ELR (cell line): ENCODE data around the gene PAQR7.

Experiments
- DNase-seq: peaks from one replicate; pipeline ENCODE4 v3.0.0-alpha.2; 2015; ENCODE audit warnings: low read depth

The PAQR7 gene

DNA sequence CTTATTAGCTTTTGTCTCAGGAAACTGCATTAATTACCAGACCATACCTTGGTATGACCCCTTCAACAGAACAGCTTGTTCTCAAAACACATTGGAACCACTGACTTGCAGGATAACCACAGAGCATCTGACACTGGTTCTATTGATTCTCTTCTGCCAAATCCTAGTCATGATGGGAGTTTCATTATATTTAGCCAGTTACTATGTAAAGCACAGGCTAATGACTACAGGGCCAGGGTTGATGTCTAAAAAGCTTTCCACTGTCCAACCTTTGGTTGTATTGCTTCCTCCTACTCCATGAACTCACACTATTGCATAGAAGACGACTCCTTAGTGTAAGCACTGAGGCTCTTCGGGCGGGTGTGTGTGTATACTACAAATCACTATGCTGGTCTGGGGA lies 27.0 kb upstream of the PAQR7 start:
- DNase-seq, result no peak

DNA sequence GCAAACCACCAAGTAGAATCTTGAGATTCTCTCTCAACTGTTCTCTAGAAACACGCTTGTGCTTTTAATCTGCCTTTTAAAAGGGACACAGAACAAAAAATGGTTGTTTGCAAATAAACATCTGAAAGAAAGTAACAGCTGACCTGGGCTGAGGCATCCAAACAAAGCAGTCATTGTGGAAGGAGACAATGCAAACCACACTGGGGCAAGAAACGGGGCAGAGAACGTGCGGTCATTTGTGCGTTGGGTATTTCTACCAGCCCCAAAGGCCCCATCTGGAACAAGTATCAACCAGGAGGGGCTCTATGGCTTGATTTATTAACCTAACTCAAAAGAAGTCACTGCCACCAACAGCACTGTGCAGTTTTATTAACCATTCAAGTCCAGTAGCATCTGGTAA lies 24.7 kb upstream of the PAQR7 start:
- DNase-seq, result no peak

DNA sequence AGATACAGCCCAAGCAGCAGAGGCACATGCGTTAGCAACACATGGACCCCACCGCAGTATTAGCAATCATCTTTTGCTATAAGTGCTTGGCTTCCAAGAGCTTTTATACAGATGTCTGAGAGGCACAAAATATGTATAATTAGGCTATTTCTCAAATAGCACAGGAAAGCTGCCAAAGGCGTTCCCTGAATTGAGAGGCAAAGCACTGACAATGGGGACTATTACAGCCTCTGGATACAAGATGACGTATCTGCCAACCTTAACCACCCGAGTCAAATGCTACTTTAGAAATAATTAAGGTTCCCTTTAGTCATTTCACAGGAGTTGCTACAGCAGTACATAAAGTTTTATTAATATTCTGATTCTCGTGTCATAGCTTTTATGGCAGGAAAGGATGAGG lies 24.3 kb upstream of the PAQR7 start:
- DNase-seq, result no peak

DNA sequence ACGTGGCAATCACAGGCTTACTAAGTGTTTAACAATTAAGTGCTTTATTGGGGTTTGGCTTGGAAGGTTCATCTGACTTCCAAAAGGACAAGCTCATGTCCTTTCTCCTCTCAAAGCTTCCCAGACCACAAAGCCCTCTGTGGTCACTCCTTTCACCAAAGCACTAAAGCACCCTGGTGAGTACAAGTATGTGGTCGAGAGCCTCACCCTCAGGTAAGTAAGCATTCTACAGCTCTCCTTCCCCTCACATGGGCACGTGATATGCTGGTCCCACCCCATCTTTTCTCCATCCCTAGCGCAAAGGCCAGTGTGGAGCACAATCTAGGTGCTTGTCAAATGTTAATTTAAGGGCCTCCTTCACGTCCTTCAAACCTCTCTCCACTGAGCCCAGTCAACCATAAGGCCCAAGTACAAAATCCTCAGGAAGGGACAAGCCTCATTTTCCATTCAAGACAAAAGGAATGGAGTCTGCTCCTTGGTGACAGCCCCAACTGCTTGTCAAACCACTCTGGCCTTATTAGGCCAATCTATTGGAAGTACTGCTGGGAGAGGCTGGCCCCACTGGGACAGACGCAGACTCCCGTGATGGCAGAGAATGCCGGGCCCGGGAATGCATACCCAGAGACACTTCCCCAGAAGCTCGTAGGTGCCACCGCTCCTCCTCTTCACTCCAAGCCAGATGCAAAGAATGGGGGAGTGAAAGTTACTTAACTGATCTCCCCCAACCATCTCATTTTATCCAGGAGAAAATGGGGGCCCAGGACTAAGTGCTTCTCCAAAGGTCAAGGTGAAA lies 22.9 kb upstream of the PAQR7 start:
- no peak for DNase-seq

DNA sequence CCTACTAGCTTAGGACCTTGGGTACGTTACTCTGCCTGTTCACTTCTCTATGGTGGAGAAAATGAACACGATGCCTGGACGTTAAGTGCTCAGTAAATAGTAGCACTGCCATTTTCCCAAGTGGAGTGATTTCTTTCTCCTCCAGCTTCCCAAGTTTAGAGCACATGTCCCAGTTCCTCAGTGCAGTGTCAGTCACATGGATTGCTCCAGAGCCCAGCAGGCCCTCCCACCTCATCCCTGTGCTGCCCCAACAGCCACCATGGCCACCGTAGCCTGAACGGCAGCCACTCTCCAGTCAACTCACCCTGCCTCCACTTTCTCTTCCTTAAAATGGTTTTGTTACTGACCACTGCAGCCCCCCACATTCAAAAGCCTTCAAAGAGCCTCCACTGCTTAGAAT lies 22.2 kb upstream of the PAQR7 start:
- no peak for DNase-seq

DNA sequence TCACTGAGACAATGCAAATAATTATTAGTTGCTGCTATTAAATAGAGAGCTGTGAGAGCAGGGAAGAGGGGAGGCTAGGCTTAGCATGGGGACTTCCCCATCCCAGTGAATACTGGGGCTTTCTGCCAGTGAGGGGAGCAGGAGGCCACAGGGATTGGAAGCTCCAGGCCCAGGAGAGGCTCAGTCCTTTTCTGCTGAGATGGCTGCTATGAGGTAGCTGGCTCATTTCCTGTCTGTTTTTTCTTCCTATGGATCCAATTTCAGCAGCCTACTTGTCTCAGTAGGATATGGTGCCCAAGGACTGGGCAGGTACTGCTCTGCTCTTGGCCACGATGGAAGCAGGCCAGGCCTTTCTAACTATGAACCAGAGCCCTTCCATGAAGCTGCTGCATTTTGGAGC lies 20.8 kb upstream of the PAQR7 start:
- peak; percentile 73 for DNase-seq

DNA sequence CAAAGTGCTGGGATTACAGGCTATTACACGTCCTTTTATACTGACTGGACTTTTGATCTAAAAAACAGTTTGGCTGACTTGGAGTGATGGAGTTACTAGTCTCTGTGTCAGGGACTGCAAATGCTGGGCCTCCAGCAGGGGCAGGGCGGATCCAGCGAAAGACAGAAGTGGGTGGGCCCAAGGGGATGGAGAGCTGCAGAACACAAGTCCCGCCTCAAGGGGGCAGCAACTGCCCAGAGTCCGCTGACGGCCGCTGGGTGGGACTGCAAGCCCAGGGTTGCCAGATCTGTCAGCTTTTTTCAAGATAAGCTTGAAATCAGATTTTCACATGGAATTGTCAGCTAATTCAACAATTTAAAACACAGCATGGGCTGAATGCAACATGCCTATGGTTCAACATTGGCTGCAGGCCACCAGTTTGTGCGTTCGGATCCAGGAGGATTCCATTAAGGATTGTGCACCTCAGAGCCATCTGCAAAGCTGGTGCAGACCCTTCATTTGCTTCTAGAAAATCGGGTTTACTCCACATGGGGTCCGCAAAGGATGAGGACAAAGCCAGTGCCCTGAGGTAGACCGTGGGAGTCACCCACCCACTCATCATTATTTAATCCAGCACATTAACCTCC lies 20.0 kb upstream of the PAQR7 start:
- DNase-seq, result peak; percentile 92

DNA sequence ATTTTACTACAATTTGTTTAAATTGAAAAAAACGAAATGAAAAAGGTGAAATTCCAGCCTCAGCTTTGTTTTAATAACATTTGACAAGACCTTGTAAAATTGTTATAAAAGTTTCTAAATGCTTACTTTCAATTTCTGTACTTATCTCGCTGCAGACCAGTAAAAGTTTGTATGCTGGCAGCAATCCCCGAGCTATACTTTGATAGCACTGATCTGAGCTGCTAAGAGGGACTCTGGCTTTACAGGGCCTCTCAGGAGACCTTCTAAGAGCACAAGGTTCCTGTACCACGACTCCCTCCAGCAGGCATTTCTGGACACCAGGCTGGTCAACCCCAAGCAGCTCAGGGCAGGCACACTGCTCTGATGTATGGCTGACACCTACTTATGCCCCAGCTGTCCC lies 17.6 kb upstream of the PAQR7 start:
- DNase-seq, result no peak

DNA sequence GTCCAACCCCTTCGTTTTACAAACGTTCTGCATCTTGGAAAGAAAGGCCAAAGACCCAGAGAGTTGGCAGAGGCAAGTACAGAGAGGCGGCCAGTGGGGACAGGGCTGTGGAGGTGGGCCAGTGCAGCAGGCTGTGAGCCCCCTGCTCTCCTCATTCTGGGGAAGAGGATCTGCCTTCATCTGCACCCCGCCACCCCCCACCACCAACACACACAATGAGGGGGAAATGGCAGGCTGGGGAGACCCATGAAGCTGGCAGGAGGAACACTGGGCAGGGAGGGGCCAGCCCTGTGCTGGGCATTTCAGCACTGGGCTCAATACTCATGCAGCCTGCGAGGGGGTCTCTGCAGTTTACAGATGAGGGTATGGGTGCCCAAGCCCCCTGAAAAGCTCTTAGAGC lies 16.1 kb upstream of the PAQR7 start:
- DNase-seq, result no peak

DNA sequence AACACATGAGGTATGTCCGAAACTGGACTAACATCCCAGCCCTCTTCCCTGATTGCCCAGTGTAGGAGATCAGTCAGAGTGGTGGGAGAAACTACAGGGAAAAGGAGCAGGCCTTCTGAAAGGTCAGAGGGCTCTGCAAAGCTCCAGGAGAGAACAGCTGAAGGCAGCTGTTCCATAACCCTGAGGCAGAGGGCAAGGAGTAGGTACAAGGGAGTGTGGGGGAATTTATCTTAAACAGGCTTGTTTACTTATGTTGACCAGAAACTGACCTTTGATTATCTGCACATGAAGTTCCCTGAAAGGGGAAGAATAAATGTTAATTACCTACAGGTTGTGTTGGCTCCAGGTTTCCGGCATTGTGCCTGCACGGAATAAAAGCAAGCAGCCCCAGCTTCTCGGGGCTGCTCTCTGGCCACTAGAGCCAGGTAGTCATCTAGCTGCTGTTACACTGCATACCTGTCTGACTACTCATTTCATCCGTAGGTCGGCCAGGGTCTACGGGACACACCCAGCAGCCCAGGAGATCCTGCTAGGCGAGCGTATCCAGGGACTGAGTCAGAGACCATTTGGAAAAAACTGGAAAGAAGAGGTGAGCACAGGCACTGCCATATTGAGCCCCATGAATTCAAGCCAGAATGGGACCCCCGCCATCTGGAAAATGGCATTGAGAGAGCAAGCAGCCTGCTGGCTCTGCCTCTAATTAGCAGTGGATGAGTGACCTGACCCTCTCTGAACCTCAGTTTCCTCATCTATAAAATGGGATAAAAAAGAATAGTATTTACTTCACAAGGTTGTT lies 14.9 kb upstream of the PAQR7 start:
- DNase-seq, result peak; percentile 89

DNA sequence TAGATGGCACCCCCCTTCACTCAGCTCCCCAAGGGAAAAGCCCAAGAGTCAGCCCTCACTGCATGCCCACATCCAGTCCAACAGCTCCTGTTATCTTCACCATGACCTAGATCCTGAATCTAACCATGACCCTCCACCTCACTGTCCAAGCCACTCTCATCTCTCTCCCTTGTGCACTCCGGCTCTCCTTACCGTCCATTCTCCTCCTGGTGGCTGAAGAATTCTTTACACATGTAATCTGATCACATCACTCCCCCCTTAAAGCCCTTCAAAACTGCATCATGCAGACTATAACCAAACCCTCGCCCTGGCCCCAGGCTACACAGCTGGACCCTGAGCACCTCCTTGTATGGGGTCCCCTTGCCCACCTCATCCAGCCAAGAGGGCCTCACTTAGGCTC lies 14.0 kb upstream of the PAQR7 start:
- DNase-seq, result peak; percentile 39

DNA sequence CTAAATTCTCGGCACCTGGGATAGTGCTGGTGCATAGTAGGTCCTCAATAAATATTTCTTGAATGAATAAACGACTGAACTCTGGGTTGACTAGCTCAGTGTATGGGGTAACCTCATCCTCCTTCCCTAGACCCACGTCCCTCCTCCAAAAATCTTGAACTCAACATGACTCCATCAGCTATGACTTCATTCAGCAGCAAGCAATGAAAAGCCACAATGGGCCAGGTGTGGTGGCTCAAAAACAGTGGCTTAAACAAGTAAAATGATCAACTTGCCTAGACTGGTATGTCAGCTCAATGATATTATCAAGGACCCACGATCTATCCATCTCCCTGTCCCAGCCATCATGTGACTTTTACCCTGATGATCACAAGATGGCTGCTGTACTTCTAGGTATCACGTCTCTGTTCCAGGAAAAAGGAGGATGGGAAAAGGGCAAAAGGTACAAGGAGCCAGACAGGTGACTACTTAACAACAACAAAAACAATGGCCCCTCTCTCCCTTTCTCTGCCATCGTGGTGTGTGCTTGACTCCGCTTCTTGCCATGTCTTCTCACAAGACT lies 13.0 kb upstream of the PAQR7 start:
- no peak for DNase-seq

DNA sequence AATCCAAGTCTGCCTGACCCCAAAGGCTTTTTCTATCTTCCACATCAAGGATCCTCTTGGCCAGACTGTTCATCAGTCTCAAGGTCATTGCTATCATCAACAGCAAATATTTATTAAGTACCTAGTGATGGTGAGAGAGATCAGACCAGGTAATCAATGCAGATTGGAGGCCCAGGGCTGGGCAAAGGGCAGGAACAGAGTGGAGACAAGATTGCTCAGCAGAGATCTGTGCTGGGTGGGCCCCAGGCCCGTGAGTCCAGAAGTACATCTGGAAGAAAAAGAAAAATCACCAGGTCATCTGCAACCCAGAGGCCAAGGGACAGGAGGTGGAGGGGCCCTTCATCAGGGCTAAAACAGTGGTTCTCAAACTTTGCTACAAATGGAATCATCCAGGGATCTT lies 10.1 kb upstream of the PAQR7 start:
- no peak for DNase-seq

DNA sequence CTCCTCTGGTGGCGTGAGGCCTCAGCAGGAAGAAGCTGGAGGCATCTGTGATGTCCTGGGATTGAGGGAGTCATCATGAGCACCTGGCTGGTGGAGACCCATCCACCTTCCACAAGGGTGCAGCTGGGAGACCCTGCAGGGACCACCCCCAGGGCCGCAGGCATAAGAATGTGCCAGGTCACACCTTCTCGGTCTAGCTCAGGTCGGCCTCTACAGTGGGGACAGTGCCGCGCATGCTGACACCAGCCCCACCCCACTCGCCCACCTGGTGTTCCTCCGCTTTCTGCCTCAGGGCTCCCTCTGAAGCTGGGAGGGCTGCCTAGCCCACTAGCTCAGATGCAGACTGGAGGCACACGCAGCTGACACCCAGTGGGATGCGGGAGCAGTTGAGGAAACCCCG lies 5.8 kb upstream of the PAQR7 start:
- DNase-seq, result no peak

DNA sequence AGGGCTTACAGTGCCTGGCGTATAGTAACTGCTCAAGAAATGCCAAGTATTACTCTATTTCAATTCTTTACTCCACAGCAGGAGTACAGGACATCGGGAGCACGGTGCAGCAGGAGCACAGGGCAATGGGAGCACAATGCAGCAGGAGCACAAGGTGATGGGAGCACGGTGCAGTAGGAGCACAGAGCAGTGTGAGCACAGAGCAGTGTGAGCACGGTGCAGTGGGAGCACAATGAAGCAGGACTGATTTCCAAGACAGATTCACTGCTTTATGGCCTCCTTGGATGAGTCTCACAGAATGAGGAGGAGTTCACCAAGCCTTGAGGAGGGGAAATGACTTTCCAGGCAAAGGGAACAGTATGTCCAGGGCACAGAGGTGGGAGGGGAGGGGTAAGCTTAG lies 5.0 kb upstream of the PAQR7 start:
- DNase-seq, result no peak

DNA sequence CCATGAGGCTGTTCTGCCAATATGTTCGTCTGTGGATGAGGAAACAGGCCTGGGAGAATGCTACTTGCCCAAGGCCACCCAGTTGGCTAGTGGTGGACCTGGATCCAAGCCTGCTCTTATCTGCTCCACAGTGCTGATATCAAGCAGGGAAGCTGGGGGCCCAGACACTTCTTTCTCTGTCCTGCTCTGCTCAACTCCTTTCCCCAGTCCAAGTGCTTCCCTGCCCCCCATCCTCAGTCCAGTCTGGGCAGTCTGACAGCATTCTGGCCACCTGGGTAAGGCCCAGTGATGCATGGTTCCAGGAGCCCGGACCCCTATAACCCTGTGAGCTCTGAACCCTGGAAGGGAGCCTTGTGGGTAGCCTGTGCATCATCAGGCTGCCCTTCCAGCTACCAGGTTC lies 4.2 kb upstream of the PAQR7 start:
- DNase-seq, result no peak

DNA sequence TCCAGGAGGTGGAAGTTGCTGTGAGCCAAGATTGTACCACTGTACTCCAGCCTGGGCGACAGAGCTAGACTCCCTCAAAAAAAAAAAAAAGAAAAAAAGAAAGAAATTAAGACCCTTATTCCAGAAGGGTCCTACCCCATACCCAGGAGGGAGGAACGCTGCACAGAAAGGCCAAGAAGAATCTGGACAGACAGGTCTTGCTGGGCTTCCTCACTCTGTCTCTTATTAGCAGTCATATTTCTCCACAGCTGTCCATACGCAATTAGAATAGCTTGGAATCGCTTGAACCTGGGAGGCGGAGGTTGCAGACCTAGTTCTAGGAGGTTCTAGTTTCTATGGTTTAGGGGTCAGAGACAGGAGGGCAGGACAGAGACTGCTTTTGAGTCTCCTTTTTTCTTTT lies 3.2 kb upstream of the PAQR7 start:
- no peak for DNase-seq

DNA sequence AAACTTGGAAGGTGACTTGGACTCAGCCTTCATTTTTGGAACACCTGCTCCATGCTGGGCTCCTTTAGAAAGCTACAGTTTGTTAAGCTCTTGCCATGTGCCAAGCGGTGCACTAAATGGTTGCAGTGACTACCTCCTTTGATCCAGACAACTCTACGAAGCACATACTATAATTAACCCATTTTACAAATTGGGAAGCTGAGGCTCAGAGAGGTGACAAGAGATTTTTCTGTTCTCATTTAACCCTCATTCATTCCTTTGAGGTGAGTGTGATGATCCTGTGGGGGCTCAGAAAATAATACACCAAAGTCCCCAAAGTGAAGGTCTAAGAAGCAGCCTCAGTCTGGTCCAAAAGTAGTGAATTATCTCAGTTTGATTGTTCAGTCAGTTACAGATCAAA lies 1.6 kb upstream of the PAQR7 start:
- DNase-seq, result no peak

DNA sequence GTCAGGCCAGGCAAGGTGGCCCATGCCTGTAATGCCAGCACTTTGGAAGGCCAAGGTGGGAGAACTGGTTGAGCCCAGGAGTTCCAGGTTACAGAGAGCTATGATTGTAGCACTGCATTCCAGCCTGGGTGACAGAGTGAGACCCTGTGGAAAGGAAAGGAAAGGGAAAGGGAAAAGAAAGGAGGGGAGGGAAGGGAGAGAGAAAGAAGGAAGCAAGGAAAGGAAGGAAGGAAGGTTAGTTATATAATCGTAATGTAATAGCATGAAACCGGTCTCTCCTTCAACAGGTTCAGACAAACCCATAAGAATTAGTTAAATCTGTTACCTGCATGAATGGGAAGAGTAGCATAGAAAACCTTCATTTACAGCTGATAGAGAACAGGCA lies 1.2 kb upstream of the PAQR7 start:
- DNase-seq, result no peak

DNA sequence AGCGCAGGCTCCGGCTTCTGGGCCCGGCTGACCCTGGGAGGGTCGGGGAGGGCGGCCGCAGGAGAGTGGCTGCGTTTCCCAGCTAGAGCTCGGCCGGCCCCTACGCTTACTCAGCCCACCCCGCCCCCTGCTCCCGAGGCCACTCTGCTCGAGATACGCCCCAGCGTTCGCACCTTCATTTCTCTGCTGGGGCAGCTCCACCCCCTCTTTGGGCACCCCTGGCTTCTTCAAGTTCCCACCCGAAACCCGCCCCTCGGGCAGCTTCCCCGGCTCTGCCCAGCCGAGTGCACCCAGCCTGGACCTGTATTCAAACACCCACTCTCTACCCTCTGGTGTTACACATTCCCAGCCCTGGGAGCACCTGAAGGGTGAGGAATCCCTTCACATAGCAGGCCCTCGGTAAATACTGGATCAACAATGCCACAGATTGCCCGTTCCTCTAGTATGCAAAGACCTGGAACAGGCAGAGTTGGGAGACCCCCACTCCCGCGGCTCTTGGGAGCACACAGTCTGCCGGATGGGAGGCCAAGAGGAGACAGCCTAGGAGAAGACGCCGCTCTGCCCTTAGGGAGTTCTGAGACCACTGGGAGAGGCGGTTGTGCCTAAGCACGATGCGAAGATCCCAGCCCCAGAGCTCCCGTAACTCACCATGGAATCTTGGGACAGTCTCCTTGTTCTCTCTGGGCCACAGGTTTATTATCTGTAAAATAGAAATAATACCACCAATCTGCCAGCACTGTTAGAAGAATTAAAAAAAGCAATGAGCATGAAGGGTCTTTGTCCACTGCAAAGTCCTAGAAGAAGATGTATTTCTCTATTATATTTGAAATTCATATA lies 566 bp upstream of the PAQR7 start:
- no peak for DNase-seq

DNA sequence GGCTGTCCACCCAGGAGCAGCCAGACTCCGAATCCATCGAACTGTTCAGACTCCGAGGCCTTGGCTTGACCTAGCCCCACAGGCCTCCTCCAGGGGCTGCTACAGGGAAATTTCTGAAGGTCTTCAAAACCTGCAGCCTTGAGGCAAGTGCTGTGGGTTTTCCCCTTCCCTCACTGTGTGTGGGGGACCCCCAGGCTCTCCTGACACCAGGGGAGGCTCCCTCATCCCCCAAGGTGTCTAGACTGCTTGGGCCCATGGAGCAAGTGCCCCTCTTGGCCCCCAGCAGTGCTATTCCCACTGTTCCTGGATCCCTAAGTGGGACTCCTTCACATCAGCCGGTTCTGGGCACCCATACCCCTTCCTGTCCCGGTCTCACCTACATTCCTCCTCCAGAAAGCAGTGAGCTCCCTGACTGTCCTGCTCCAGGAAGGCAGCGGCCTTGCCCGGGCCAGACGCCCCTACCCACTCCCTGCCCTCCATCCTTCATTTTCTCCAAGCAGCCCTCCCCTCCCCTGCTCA lies 814 bp downstream of the PAQR7 start:
- no peak for DNase-seq

DNA sequence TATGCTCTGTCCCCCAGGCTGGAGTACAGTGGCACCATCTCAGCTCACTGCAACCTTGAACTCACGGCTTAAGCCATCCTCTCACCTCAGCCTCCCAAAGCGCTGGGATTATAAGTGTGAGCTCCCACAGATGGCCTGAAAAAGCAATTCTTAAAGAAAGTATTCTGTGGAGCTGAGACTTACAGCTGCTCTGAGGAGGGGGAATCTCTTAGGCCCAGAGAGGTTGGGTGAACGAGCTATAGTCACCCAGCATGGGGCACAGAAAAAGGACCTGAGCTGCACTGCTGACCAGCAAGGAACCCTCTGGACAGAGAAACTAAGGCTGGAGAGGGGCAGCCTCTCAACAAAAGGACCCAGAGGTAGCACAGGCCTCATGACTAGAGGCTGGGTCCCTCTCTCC lies 1.3 kb downstream of the PAQR7 start:
- no peak for DNase-seq
